Measurements from ENCODE around the gene TRAM2. TPM values are rescaled to one million over a fixed set of nuclear protein-coding genes. Genes with fewer than 3 reads are reported as not detected.

Gene TRAM2
- total and polyA plus RNA-seq, 8 donors: 1.9 to 11.2 (median 5.0) TPM

- DNase-seq (no peak), ATAC-seq (no peak), FAIRE-seq (no peak)
- Histone ChIP-seq H3K4me3 (no peak overlapping the region), H3K9me3 (no peaks in the 10 kb centered on the region), H3K36me3 (peaks cover 0 to 6% (median 5%) of the 10 kb centered on the region in 3 donors), H3K4me1 (no peaks in the 10 kb centered on the region), H3K27me3 (no peaks in the 10 kb centered on the region), H3K27ac (no peak overlapping the region)
- TF ChIP-seq CTCF (IDR thresholded peaks at IDR 0.05): no peak
- 86 to 88% methylated on average over 10 of the region's 10 CpGs for WGBS, 2 donors
- intact Hi-C loops (cut with DNase I): loop anchor here in 1 of 3 donors (10.0 kb wide), 1 partner anchor 54 kb away; no protein-coding TSS in a partner anchor
Measured at GRCh38 chr6:52511163-52511562, 65.7 kb downstream of the TRAM2 start.

GRCh38 chr6:52510213-52510562 is 66.7 kb downstream of the TRAM2 start:
- Histone ChIP-seq H3K4me1 (no peaks in the 10 kb centered on the region), H3K4me3 (no peak overlapping the region), H3K27me3 (no peaks in the 10 kb centered on the region), H3K27ac (no peak overlapping the region), H3K9me3 (no peaks in the 10 kb centered on the region), H3K36me3 (peaks cover 0 to 6% (median 5%) of the 10 kb centered on the region in 3 donors)
- intact Hi-C loops (cut with DNase I): loop anchor here in 1 of 3 donors (10.0 kb wide), 1 partner anchor 55 kb away; no protein-coding TSS in a partner anchor
- TF ChIP-seq CTCF (IDR thresholded peaks at IDR 0.05): no peak
- DNase-seq: no peak
- FAIRE-seq: no peak
- ATAC-seq: no peak

GRCh38 chr6:52509281-52510212 is 67.3 kb downstream of the TRAM2 start:
- no peaks in the 10 kb centered on the region for H3K9me3 ChIP-seq
- peaks cover 0 to 6% (median 5%) of the 10 kb centered on the region in 3 donors for H3K36me3 ChIP-seq
- no peak for TF ChIP-seq CTCF (IDR thresholded peaks at IDR 0.05)
- no peak for FAIRE-seq
- WGBS, 2 donors: 94 to 96% methylated on average over 14 of the region's 14 CpGs
- H3K27ac ChIP-seq: no peak overlapping the region
- ATAC-seq: no peak
- peaks cover 0 to 1% (median 0%) of the 10 kb centered on the region in 3 donors for H3K4me1 ChIP-seq
- intact Hi-C loops (cut with DNase I): loop anchor here in 1 of 3 donors (10.0 kb wide), 1 partner anchor 55 kb away; no protein-coding TSS in a partner anchor
- no peak for DNase-seq
- H3K27me3 ChIP-seq: no peaks in the 10 kb centered on the region
- no peak overlapping the region for H3K4me3 ChIP-seq

GRCh38 chr6:52508261-52508739 is 68.6 kb downstream of the TRAM2 start:
- H3K9me3 ChIP-seq: no peaks in the 10 kb centered on the region
- 92 to 94% methylated on average over 5 of the region's 5 CpGs for WGBS, 2 donors
- peaks cover 0 to 6% (median 5%) of the 10 kb centered on the region in 3 donors for H3K36me3 ChIP-seq
- no peak for TF ChIP-seq CTCF (IDR thresholded peaks at IDR 0.05)
- ATAC-seq: no peak
- H3K4me1 ChIP-seq: peaks cover 0 to 12% (median 0%) of the 10 kb centered on the region in 3 donors
- H3K27me3 ChIP-seq: no peaks in the 10 kb centered on the region
- DNase-seq: no peak
- no peak overlapping the region for H3K27ac ChIP-seq
- no peak overlapping the region for H3K4me3 ChIP-seq
- FAIRE-seq: no peak
- intact Hi-C loops (cut with DNase I): no loop called here
